HepG2 (cell line): ENCODE measurements around the gene TNFSF12. TPM values are rescaled to one million over a fixed set of nuclear protein-coding genes. Genes with fewer than 3 reads are reported as not detected.

Experiments
- BHLHE40 ChIP-seq: IDR thresholded peaks from 2 replicates; pipeline ENCODE4 v1.6.1; 2011; ENCODE audit warnings: low read length, improper control_type of control experiment
- IKZF4 ChIP-seq: sonication (generic); formaldehyde crosslinking; IDR thresholded peaks from 2 replicates; pipeline ENCODE4 v1.5.1; 2020; ENCODE audit warnings: borderline replicate concordance, mild to moderate bottlenecking, low read depth, missing genetic modification reagents; ENCODE audit errors: not compliant biosample characterization
- MEIS1 ChIP-seq: sonication (generic); formaldehyde crosslinking; IDR thresholded peaks from 2 replicates; pipeline ENCODE4 v1.9.0; 2021; ENCODE audit warnings: mild to moderate bottlenecking, missing genetic modification reagents, moderate library complexity, borderline replicate concordance
- PRMT3 ChIP-seq: sonication (generic); formaldehyde crosslinking; IDR thresholded peaks from 2 replicates; pipeline ENCODE4 v1.8.1; 2022; ENCODE audit warnings: low read depth, mild to moderate bottlenecking, moderate library complexity, missing genetic modification reagents, borderline replicate concordance
- PRPF4 ChIP-seq: fragments of 200-400 bp; formaldehyde crosslinking; IDR thresholded peaks from 2 replicates; pipeline ENCODE4 v1.6.1; 2016; ENCODE audit warnings: low read length, low read depth; ENCODE audit not compliant: poor library complexity, severe bottlenecking
- SALL1 ChIP-seq: sonication (generic); formaldehyde crosslinking; IDR thresholded peaks from 2 replicates; pipeline ENCODE4 v1.8.0; 2022; ENCODE audit warnings: mild to moderate bottlenecking, missing genetic modification reagents
- TBL1XR1 ChIP-seq: fragments of 150-350 bp; IDR thresholded peaks from 2 replicates; pipeline ENCODE4 v1.6.1; 2014; ENCODE audit warnings: borderline replicate concordance, low read length; ENCODE audit not compliant: partially characterized antibody
- TBX2 ChIP-seq: sonication (generic); formaldehyde crosslinking; IDR thresholded peaks from 2 replicates; pipeline ENCODE4 v1.5.0; 2020; ENCODE audit warnings: missing genetic modification reagents, mild to moderate bottlenecking, borderline replicate concordance
- THAP11 ChIP-seq: IDR thresholded peaks from 2 replicates; pipeline ENCODE4 v1.6.1; 2016; ENCODE audit warnings: missing biosample characterization, missing genetic modification reagents
- YEATS4 ChIP-seq: sonication (generic); formaldehyde crosslinking; IDR thresholded peaks from 2 replicates; pipeline ENCODE4 v1.4.0; 2020; ENCODE audit warnings: missing genetic modification reagents, borderline replicate concordance
- ZBTB7A ChIP-seq: sonication (generic); formaldehyde crosslinking; IDR thresholded peaks from 2 replicates; pipeline ENCODE4 v1.8.0; 2022; ENCODE audit warnings: mild to moderate bottlenecking, missing genetic modification reagents
- ZNF331 ChIP-seq: sonication (generic); formaldehyde crosslinking; IDR thresholded peaks from 2 replicates; pipeline ENCODE4 v1.4.0; 2020; ENCODE audit warnings: missing genetic modification reagents
- ZNF337 ChIP-seq: sonication (generic); formaldehyde crosslinking; IDR thresholded peaks from 2 replicates; pipeline ENCODE4 v1.5.1; 2020; ENCODE audit warnings: missing genetic modification reagents, low read depth, mild to moderate bottlenecking, borderline replicate concordance
- ZNF510 ChIP-seq: sonication (generic); formaldehyde crosslinking; IDR thresholded peaks from 2 replicates; pipeline ENCODE4 v1.4.0; 2020; ENCODE audit warnings: low read depth, mild to moderate bottlenecking, missing genetic modification reagents
- ZNF644 ChIP-seq: IDR thresholded peaks from 2 replicates; pipeline ENCODE4 v1.6.1; 2016; ENCODE audit warnings: low read depth
- polyA plus RNA-seq, 8 experiments: library from polyadenylated mRNA; depleted of rRNA in 3 of 8; stranded (reverse) in 7 of 8; unstranded in 1 of 8; fragments of >200 nt; fragmentation: Illumina TruSeq in 4 of 8; extraction: Trizol in 4 of 8; gene quantifications; 2 replicates each; pipeline versions ENCODE4 v1.2.1 to v1.2.3, GENCODE V29; 2011 to 2016; ENCODE audit warnings: low read depth in 4 of 8, missing spikeins in 1 of 8, mixed read lengths in 1 of 8; ENCODE audit not compliant: insufficient read depth in 1 of 8
- total RNA-seq, 5 experiments: library from RNA; depleted of rRNA; stranded (reverse); fragments of >200 nt; fragmentation: Illumina TruSeq; extraction: Trizol; gene quantifications; 2 replicates each; pipeline ENCODE4 v1.2.3, GENCODE V29; 2016; ENCODE audit warnings: low read depth in 1 of 5
- TF ChIP-seq, protein P1 (sequence below): sonication (generic); formaldehyde crosslinking; IDR thresholded peaks from 2 replicates; pipeline ENCODE4 v1.5.0; 2020; ENCODE audit warnings: mild to moderate bottlenecking, missing genetic modification reagents, borderline replicate concordance
- TF ChIP-seq, protein P2 (sequence below): sonication (generic); formaldehyde crosslinking; IDR thresholded peaks from 2 replicates; pipeline ENCODE4 v1.9.0; 2022; ENCODE audit warnings: missing genetic modification reagents, mild to moderate bottlenecking, borderline replicate concordance
- TF ChIP-seq, protein P3 (sequence below): sonication (generic); formaldehyde crosslinking; IDR thresholded peaks from 2 replicates; pipeline ENCODE4 v1.4.0; 2020; ENCODE audit warnings: mild to moderate bottlenecking, missing genetic modification reagents
- TF ChIP-seq, protein P4 (sequence below): sonication (generic); formaldehyde crosslinking; IDR thresholded peaks from 2 replicates; pipeline ENCODE4 v1.8.0; 2022; ENCODE audit warnings: missing genetic modification reagents, mild to moderate bottlenecking, borderline replicate concordance
- TF ChIP-seq, protein P5 (sequence below): conservative IDR thresholded peaks from 2 replicates; pipeline ENCODE4 v1.6.1; 2018; ENCODE audit warnings: missing genetic modification reagents

The TNFSF12 gene
- total and polyA plus RNA-seq, 2 of the 13 experiments (the other 11 are each of a cell fraction or from before 2014, with no cell fraction given), result 0.93 to 7.2 TPM

DNA sequence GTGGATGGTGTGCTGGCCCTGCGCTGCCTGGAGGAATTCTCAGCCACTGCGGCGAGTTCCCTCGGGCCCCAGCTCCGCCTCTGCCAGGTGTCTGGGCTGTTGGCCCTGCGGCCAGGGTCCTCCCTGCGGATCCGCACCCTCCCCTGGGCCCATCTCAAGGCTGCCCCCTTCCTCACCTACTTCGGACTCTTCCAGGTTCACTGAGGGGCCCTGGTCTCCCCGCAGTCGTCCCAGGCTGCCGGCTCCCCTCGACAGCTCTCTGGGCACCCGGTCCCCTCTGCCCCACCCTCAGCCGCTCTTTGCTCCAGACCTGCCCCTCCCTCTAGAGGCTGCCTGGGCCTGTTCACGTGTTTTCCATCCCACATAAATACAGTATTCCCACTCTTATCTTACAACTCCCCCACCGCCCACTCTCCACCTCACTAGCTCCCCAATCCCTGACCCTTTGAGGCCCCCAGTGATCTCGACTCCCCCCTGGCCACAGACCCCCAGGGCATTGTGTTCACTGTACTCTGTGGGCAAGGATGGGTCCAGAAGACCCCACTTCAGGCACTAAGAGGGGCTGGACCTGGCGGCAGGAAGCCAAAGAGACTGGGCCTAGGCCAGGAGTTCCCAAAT lies 8.4 kb downstream of the TNFSF12 start (continued):
- TF ChIP-seq, protein P1, sequence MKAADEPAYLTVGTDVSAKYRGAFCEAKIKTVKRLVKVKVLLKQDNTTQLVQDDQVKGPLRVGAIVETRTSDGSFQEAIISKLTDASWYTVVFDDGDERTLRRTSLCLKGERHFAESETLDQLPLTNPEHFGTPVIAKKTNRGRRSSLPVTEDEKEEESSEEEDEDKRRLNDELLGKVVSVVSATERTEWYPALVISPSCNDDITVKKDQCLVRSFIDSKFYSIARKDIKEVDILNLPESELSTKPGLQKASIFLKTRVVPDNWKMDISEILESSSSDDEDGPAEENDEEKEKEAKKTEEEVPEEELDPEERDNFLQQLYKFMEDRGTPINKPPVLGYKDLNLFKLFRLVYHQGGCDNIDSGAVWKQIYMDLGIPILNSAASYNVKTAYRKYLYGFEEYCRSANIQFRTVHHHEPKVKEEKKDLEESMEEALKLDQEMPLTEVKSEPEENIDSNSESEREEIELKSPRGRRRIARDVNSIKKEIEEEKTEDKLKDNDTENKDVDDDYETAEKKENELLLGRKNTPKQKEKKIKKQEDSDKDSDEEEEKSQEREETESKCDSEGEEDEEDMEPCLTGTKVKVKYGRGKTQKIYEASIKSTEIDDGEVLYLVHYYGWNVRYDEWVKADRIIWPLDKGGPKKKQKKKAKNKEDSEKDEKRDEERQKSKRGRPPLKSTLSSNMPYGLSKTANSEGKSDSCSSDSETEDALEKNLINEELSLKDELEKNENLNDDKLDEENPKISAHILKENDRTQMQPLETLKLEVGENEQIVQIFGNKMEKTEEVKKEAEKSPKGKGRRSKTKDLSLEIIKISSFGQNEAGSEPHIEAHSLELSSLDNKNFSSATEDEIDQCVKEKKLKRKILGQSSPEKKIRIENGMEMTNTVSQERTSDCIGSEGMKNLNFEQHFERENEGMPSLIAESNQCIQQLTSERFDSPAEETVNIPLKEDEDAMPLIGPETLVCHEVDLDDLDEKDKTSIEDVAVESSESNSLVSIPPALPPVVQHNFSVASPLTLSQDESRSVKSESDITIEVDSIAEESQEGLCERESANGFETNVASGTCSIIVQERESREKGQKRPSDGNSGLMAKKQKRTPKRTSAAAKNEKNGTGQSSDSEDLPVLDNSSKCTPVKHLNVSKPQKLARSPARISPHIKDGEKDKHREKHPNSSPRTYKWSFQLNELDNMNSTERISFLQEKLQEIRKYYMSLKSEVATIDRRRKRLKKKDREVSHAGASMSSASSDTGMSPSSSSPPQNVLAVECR (CRISPR knock-in tag), result peak; percentile 35; the same call in 1 of the 2 replicates
- TF ChIP-seq, protein P2, sequence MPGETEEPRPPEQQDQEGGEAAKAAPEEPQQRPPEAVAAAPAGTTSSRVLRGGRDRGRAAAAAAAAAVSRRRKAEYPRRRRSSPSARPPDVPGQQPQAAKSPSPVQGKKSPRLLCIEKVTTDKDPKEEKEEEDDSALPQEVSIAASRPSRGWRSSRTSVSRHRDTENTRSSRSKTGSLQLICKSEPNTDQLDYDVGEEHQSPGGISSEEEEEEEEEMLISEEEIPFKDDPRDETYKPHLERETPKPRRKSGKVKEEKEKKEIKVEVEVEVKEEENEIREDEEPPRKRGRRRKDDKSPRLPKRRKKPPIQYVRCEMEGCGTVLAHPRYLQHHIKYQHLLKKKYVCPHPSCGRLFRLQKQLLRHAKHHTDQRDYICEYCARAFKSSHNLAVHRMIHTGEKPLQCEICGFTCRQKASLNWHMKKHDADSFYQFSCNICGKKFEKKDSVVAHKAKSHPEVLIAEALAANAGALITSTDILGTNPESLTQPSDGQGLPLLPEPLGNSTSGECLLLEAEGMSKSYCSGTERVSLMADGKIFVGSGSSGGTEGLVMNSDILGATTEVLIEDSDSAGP (CRISPR knock-in tag), result peak; percentile 22; the same call in 1 of the 2 replicates
- TF ChIP-seq PRPF4 (no peak), IKZF4 (CRISPR knock-in tag) (peak; percentile 62), SALL1 (CRISPR knock-in tag) (peak; percentile 56), TBL1XR1 (no peak), THAP11 (CRISPR knock-in tag) (no peak), ZNF510 (no peak), BHLHE40 (no peak), ZNF644 (CRISPR knock-in tag) (no peak), MEIS1 (CRISPR knock-in tag) (no peak), ZNF337 (0 out of 2 replicates have a peak, but pooled peaks have one; percentile 40), YEATS4 (CRISPR knock-in tag) (peak; percentile 32; the same call in 1 of the 2 replicates), ZBTB7A (CRISPR knock-in tag) (peak; percentile 56; the same call in 1 of the 2 replicates), ZNF331 (CRISPR knock-in tag) (0 out of 2 replicates have a peak, but pooled peaks have one; percentile 24), PRMT3 (CRISPR knock-in tag) (no peak), TBX2 (CRISPR knock-in tag) (no peak)
- TF ChIP-seq, protein P3, sequence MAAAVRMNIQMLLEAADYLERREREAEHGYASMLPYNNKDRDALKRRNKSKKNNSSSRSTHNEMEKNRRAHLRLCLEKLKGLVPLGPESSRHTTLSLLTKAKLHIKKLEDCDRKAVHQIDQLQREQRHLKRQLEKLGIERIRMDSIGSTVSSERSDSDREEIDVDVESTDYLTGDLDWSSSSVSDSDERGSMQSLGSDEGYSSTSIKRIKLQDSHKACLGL (CRISPR knock-in tag), result peak; percentile 24; the same call in 1 of the 2 replicates
- TF ChIP-seq, protein P4, sequence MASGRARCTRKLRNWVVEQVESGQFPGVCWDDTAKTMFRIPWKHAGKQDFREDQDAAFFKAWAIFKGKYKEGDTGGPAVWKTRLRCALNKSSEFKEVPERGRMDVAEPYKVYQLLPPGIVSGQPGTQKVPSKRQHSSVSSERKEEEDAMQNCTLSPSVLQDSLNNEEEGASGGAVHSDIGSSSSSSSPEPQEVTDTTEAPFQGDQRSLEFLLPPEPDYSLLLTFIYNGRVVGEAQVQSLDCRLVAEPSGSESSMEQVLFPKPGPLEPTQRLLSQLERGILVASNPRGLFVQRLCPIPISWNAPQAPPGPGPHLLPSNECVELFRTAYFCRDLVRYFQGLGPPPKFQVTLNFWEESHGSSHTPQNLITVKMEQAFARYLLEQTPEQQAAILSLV (CRISPR knock-in tag), result no peak
- TF ChIP-seq, protein P5, sequence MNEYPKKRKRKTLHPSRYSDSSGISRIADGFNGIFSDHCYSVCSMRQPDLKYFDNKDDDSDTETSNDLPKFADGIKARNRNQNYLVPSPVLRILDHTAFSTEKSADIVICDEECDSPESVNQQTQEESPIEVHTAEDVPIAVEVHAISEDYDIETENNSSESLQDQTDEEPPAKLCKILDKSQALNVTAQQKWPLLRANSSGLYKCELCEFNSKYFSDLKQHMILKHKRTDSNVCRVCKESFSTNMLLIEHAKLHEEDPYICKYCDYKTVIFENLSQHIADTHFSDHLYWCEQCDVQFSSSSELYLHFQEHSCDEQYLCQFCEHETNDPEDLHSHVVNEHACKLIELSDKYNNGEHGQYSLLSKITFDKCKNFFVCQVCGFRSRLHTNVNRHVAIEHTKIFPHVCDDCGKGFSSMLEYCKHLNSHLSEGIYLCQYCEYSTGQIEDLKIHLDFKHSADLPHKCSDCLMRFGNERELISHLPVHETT (CRISPR knock-in tag), result 0 out of 2 replicates have a peak, but pooled peaks have one; percentile 42
